Cardiac muscle cell (in vitro differentiated cells and primary cell): ENCODE data around the gene WDFY4. TPM values are rescaled to one million over a fixed set of nuclear protein-coding genes. Genes with fewer than 3 reads are reported as not detected.

Experiments used
- DNase-seq, 2 donors: peaks; one replicate each; pipeline versions ENCODE4 v3.0.0 to v3.0.0-alpha.2; 2010 to 2017; ENCODE audit warnings: low read depth in 1 of 2, low spot score in 1 of 2
- H3K27ac ChIP-seq: fragments of 200-600 bp; sonication (generic); 2 replicates; pipeline ENCODE4 v1.5.1; 2016
- H3K27me3 ChIP-seq: fragments of 200-600 bp; sonication (generic); 2 replicates; pipeline ENCODE4 v1.6.0; 2016; ENCODE audit warnings: control low read depth
- H3K36me3 ChIP-seq: fragments of 200-600 bp; sonication (generic); 2 replicates; pipeline ENCODE4 v1.5.1; 2016; ENCODE audit warnings: control low read depth
- H3K4me1 ChIP-seq: fragments of 200-600 bp; sonication (generic); 2 replicates; pipeline ENCODE4 v1.8.1; 2017; ENCODE audit warnings: low read depth, mild to moderate bottlenecking, mixed run types
- H3K4me3 ChIP-seq: fragments of 200-600 bp; sonication (generic); 2 replicates; pipeline ENCODE4 v1.5.1; 2016; ENCODE audit warnings: mild to moderate bottlenecking
- H3K9me3 ChIP-seq: fragments of 200-600 bp; sonication (generic); 2 replicates; pipeline ENCODE4 v1.5.1; 2017; ENCODE audit warnings: low read depth, mild to moderate bottlenecking, control low read depth
- CTCF ChIP-seq: IDR thresholded peaks from 2 replicates; pipeline ENCODE4 v1.5.1; 2012; ENCODE audit warnings: low read depth, mild to moderate bottlenecking, low read length
- polyA plus RNA-seq: library from polyadenylated mRNA; unstranded; fragments of >200 nt; fragmentation: Nextera tagmentation; extraction: Ambion mirVana; gene quantifications from 2 replicates; pipeline ENCODE4 v1.2.1, GENCODE V29; 2016
- total RNA-seq: library from RNA; depleted of rRNA; stranded (reverse); fragments of >200 nt; gene quantifications from 2 replicates; pipeline ENCODE4 v1.2.3, GENCODE V29; 2016

Gene WDFY4
- total and polyA plus RNA-seq, 2 experiments from 2014 or later = not detected

- H3K4me3 ChIP-seq = no peak overlapping the region
- DNase-seq = no peak
- H3K4me1 ChIP-seq = no peaks in the 10 kb centered on the region
- no peak overlapping the region for H3K27ac ChIP-seq
- H3K36me3 ChIP-seq = no peaks in the 10 kb centered on the region
- no peak for TF ChIP-seq CTCF
- H3K9me3 ChIP-seq = no peaks in the 10 kb centered on the region
- H3K27me3 ChIP-seq = peaks cover 12% of the 10 kb centered on the region
Observed at GRCh38 chr10:48958598-48959190, 274.0 kb downstream of the WDFY4 start.

DNA sequence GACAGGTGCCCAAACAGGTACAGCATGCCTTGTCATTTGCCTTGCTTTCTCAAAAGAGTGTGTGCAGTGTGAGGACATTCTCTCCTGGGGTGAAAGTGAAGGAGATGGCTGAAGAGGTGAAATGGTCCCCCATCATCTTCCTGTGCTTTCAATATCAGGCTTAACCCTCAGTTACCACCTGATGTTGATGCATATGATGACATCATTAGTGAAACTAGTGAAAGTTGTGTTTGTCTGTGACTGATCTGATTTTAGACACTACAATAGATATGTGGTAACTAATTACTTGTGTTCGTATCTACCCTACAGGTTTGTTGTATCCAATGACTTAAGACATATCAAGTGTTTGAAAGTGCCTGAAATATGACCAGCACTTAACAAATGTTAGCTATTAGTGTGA, 279.4 kb downstream of the WDFY4 start:
- Histone ChIP-seq H3K4me3 (no peak overlapping the region), H3K36me3 (no peaks in the 10 kb centered on the region), H3K9me3 (no peaks in the 10 kb centered on the region), H3K4me1 (no peaks in the 10 kb centered on the region), H3K27ac (no peak overlapping the region), H3K27me3 (peaks cover 13% of the 10 kb centered on the region)
- DNase-seq = no peak
- TF ChIP-seq CTCF = no peak

- TF ChIP-seq CTCF = no peak
- Histone ChIP-seq H3K9me3 (no peaks in the 10 kb centered on the region), H3K4me1 (no peaks in the 10 kb centered on the region), H3K36me3 (no peaks in the 10 kb centered on the region), H3K27me3 (peaks cover 13% of the 10 kb centered on the region), H3K4me3 (no peak overlapping the region), H3K27ac (no peak overlapping the region)
- no peak for DNase-seq
Observed at GRCh38 chr10:48965460-48965859, 280.8 kb downstream of the WDFY4 start.

DNA sequence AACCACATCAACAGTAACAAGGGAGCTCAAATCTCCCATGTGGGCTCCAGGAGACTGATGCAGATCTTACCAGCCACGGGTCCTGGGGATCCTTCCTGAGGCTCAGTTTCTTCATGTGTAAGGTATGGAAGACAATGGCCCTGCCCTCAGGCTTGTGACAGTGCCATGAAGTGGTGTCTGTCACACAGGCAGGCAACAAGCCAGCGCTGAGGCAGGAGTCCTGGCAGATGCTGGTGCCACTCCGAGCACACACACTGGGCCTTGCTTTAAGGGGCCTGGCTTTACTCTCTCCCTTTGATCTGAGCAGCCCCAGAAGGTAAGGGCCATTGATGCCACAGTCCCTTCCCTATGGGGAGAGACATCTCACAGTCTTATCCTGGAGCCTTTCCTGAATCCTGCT, 283.4 kb downstream of the WDFY4 start:
- no peak for TF ChIP-seq CTCF
- Histone ChIP-seq H3K4me3 (no peak overlapping the region), H3K27ac (no peak overlapping the region), H3K27me3 (peaks cover 7% of the 10 kb centered on the region), H3K36me3 (no peaks in the 10 kb centered on the region), H3K9me3 (no peaks in the 10 kb centered on the region), H3K4me1 (no peaks in the 10 kb centered on the region)
- DNase-seq = no peak

DNA sequence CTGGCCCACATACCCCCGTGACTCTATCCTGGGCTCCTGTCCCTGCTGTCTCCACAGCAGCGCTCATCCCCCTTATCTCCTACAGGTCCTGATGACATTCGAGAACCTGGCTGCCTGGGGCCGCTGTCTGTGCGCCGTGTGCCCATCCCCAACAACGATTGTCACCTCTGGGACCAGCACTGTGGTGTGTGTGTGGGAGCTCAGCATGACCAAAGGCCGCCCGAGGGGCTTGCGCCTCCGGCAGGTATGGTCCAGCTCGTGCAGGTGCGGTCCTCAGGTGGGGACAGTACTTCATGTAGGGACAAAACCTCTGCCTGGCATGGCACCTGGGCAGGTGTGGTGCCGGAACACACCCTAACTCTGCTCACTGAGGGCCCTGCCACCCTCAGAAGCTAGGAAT, 285.4 kb downstream of the WDFY4 start:
- no peak for TF ChIP-seq CTCF
- H3K27me3 ChIP-seq = no peaks in the 10 kb centered on the region

More for the DNA sequence above, 285.4 kb downstream of the WDFY4 start:
- Histone ChIP-seq H3K4me1 (no peaks in the 10 kb centered on the region), H3K9me3 (no peaks in the 10 kb centered on the region), H3K36me3 (no peaks in the 10 kb centered on the region), H3K4me3 (no peak overlapping the region), H3K27ac (no peak overlapping the region)
- no peak for DNase-seq
